Activated naive CD8-positive, alpha-beta T cell treated with anti-CD3 and anti-CD28 coated beads for 36 hours (primary cell): ENCODE measurements around the gene RNF168. TPM values are rescaled to one million over a fixed set of nuclear protein-coding genes. Genes with fewer than 3 reads are reported as not detected.
"Not testable (repeated sequence)": the region's sequence is repeated elsewhere in the genome, so short reads cannot be mapped to it uniquely, and the experiment has no call there.

ENCODE experiments used
- DNase-seq: peaks from one replicate; pipeline ENCODE4 v3.0.0; 2021
- H3K27ac Mint-ChIP-seq: one replicate; pipeline ENCODE4 v1.8.0; 2022; ENCODE audit warnings: mild to moderate bottlenecking, moderate library complexity, mixed read lengths
- H3K27me3 Mint-ChIP-seq: one replicate; pipeline ENCODE4 v1.8.0; 2022; ENCODE audit warnings: mild to moderate bottlenecking, mixed read lengths
- H3K36me3 Mint-ChIP-seq: one replicate; pipeline ENCODE4 v1.8.0; 2021; ENCODE audit warnings: mild to moderate bottlenecking, mixed read lengths
- H3K4me1 Mint-ChIP-seq: one replicate; pipeline ENCODE4 v1.8.0; 2021; ENCODE audit warnings: mixed read lengths
- H3K4me3 Mint-ChIP-seq: one replicate; pipeline ENCODE4 v1.8.0; 2022; ENCODE audit warnings: mild to moderate bottlenecking, moderate library complexity, mixed read lengths
- H3K9me3 Mint-ChIP-seq: one replicate; pipeline ENCODE4 v1.8.0; 2022; ENCODE audit warnings: mixed read lengths
- total RNA-seq, 2 experiments: library from RNA; stranded (reverse); gene quantifications; one replicate each; pipeline ENCODE4 v1.2.3, GENCODE V29; 2021

RNF168 gene
- total RNA-seq, 2 experiments from 2014 or later, result 24.5 to 27.1 TPM

- H3K4me1 Mint-ChIP-seq, H3K4me3 Mint-ChIP-seq, H3K27me3 Mint-ChIP-seq, H3K27ac Mint-ChIP-seq, H3K36me3 Mint-ChIP-seq, DNase-seq: not testable (repeated sequence)
- peaks cover 17% of the 10 kb centered on the region for H3K9me3 Mint-ChIP-seq
Observed at GRCh38 chr3:196462680-196463477, 40.7 kb downstream of the RNF168 start.

- Mint-ChIP-seq H3K27ac (no peak overlapping the region), H3K27me3 (no peaks in the 10 kb centered on the region)
- DNase-seq, result no peak
Observed at GRCh38 chr3:196458063-196458462, 45.5 kb downstream of the RNF168 start.

GRCh38 chr3:196457470-196457869 lies 46.1 kb downstream of the RNF168 start:
- not testable (repeated sequence) for H3K4me3 Mint-ChIP-seq, H3K9me3 Mint-ChIP-seq, H3K4me1 Mint-ChIP-seq, H3K36me3 Mint-ChIP-seq, H3K27ac Mint-ChIP-seq, DNase-seq, H3K27me3 Mint-ChIP-seq

More at GRCh38 chr3:196458063-196458462, 45.5 kb downstream of the RNF168 start:
- H3K36me3 Mint-ChIP-seq, result peaks cover 4% of the 10 kb centered on the region
- H3K9me3 Mint-ChIP-seq, result peaks cover 13% of the 10 kb centered on the region
- peaks cover 7% of the 10 kb centered on the region for H3K4me1 Mint-ChIP-seq
- no peak overlapping the region for H3K4me3 Mint-ChIP-seq

- Mint-ChIP-seq H3K36me3 (no peaks in the 10 kb centered on the region), H3K9me3 (no peaks in the 10 kb centered on the region), H3K27ac (no peak overlapping the region), H3K27me3 (no peaks in the 10 kb centered on the region), H3K4me3 (no peak overlapping the region), H3K4me1 (peaks cover 5% of the 10 kb centered on the region)
- no peak for DNase-seq
Observed at GRCh38 chr3:196454935-196455334, 48.6 kb downstream of the RNF168 start.

GRCh38 chr3:196445391-196445790 lies 58.2 kb downstream of the RNF168 start:
- H3K9me3 Mint-ChIP-seq, DNase-seq, H3K27me3 Mint-ChIP-seq, H3K4me1 Mint-ChIP-seq, H3K36me3 Mint-ChIP-seq, H3K27ac Mint-ChIP-seq, H3K4me3 Mint-ChIP-seq: not testable (repeated sequence)

GRCh38 chr3:196444500-196444894 lies 59.1 kb downstream of the RNF168 start:
- Mint-ChIP-seq H3K9me3 (no peaks in the 10 kb centered on the region), H3K36me3 (no peaks in the 10 kb centered on the region), H3K4me1 (no peaks in the 10 kb centered on the region), H3K27me3 (no peaks in the 10 kb centered on the region), H3K4me3 (no peak overlapping the region), H3K27ac (no peak overlapping the region)
- no peak for DNase-seq

- Mint-ChIP-seq H3K9me3 (no peaks in the 10 kb centered on the region), H3K36me3 (no peaks in the 10 kb centered on the region), H3K27ac (no peak overlapping the region), H3K27me3 (no peaks in the 10 kb centered on the region), H3K4me1 (no peaks in the 10 kb centered on the region), H3K4me3 (no peak overlapping the region)
- DNase-seq, result no peak
Observed at GRCh38 chr3:196440696-196441095, 62.9 kb downstream of the RNF168 start.

- no peaks in the 10 kb centered on the region for H3K27me3 Mint-ChIP-seq
- no peak for DNase-seq
- H3K4me3 Mint-ChIP-seq, result no peak overlapping the region
- no peak overlapping the region for H3K27ac Mint-ChIP-seq
- H3K36me3 Mint-ChIP-seq, result no peaks in the 10 kb centered on the region
- no peaks in the 10 kb centered on the region for H3K9me3 Mint-ChIP-seq
- H3K4me1 Mint-ChIP-seq, result no peaks in the 10 kb centered on the region
Observed at GRCh38 chr3:196440041-196440537, 63.5 kb downstream of the RNF168 start.

- Mint-ChIP-seq H3K4me1 (peaks cover 19% of the 10 kb centered on the region), H3K9me3 (no peaks in the 10 kb centered on the region), H3K36me3 (peaks cover 8% of the 10 kb centered on the region), H3K27ac (peak within 1 kb of the TSS; percentile 75), H3K4me3 (peak within 1 kb of the TSS; percentile 85), H3K27me3 (no peaks in the 10 kb centered on the region)
- DNase-seq, result peak; percentile 92
Observed at GRCh38 chr3:196432137-196432879, 71.3 kb downstream of the RNF168 start, which contains the start of gene UBXN7. Gene UBXN7 (minus strand): TSS chr3:196432427. CDS start chr3:196432399, 28 bp downstream.

- Mint-ChIP-seq H3K4me1 (peaks cover 21% of the 10 kb centered on the region), H3K27ac (peak overlapping the region; percentile 75), H3K36me3 (peaks cover 8% of the 10 kb centered on the region), H3K9me3 (no peaks in the 10 kb centered on the region), H3K4me3 (peak overlapping the region; percentile 85), H3K27me3 (no peaks in the 10 kb centered on the region)
- peak; percentile 36 for DNase-seq
Observed at GRCh38 chr3:196431181-196432136, 72.1 kb downstream of the RNF168 start.

GRCh38 chr3:196428041-196428440 lies 75.5 kb downstream of the RNF168 start:
- no peaks in the 10 kb centered on the region for H3K9me3 Mint-ChIP-seq
- no peaks in the 10 kb centered on the region for H3K27me3 Mint-ChIP-seq
- H3K27ac Mint-ChIP-seq, result no peak overlapping the region
- peaks cover 14% of the 10 kb centered on the region for H3K36me3 Mint-ChIP-seq
- no peak overlapping the region for H3K4me3 Mint-ChIP-seq
- DNase-seq, result no peak
- H3K4me1 Mint-ChIP-seq, result peaks cover 28% of the 10 kb centered on the region

GRCh38 chr3:196424421-196424820 lies 79.1 kb downstream of the RNF168 start:
- not testable (repeated sequence) for H3K27me3 Mint-ChIP-seq, DNase-seq, H3K27ac Mint-ChIP-seq, H3K4me3 Mint-ChIP-seq, H3K9me3 Mint-ChIP-seq
- Mint-ChIP-seq H3K36me3 (peaks cover 14% of the 10 kb centered on the region), H3K4me1 (peaks cover 41% of the 10 kb centered on the region)

GRCh38 chr3:196423044-196423781 lies 80.4 kb downstream of the RNF168 start:
- peaks cover 14% of the 10 kb centered on the region for H3K36me3 Mint-ChIP-seq
- no peak overlapping the region for H3K4me3 Mint-ChIP-seq
- H3K27me3 Mint-ChIP-seq, result no peaks in the 10 kb centered on the region
- no peaks in the 10 kb centered on the region for H3K9me3 Mint-ChIP-seq
- no peak for DNase-seq
- H3K4me1 Mint-ChIP-seq, result peaks cover 47% of the 10 kb centered on the region
- no peak overlapping the region for H3K27ac Mint-ChIP-seq

GRCh38 chr3:196421668-196422067 lies 81.9 kb downstream of the RNF168 start:
- not testable (repeated sequence) for H3K4me3 Mint-ChIP-seq, H3K9me3 Mint-ChIP-seq, DNase-seq, H3K27me3 Mint-ChIP-seq, H3K27ac Mint-ChIP-seq
- Mint-ChIP-seq H3K4me1 (peaks cover 42% of the 10 kb centered on the region), H3K36me3 (peaks cover 12% of the 10 kb centered on the region)
